ENCODE results near the gene TEX19.

The TEX19 gene

GRCh38 chr17:82318772-82319606 lies 40.1 kb upstream of the TEX19 start:
- no peak overlapping the region for H3K4me3 Mint-ChIP-seq
- H3K36me3 Mint-ChIP-seq: no peaks in the 10 kb centered on the region
- ATAC-seq (replicated peaks): no peak
- peaks cover 19 to 42% of the 10 kb centered on the region in 2 donors for H3K4me1 Mint-ChIP-seq
- no peak for DNase-seq
- H3K27ac Mint-ChIP-seq: no peak overlapping the region
- H3K9me3 Mint-ChIP-seq: no peaks in the 10 kb centered on the region
- H3K27me3 Mint-ChIP-seq: peaks cover 23 to 45% of the 10 kb centered on the region in 2 donors

- ATAC-seq (replicated peaks) (no peak), DNase-seq (no peak)
- no peak overlapping the region for H3K27ac Mint-ChIP-seq
- no peak overlapping the region for H3K4me3 Mint-ChIP-seq
- peaks cover 17 to 36% of the 10 kb centered on the region in 2 donors for H3K4me1 Mint-ChIP-seq
- H3K36me3 Mint-ChIP-seq: no peaks in the 10 kb centered on the region
- no peaks in the 10 kb centered on the region for H3K9me3 Mint-ChIP-seq
- peaks cover 19 to 39% of the 10 kb centered on the region in 2 donors for H3K27me3 Mint-ChIP-seq
Measured at GRCh38 chr17:82319619-82320062, 39.4 kb upstream of the TEX19 start.

- peaks cover 19 to 32% of the 10 kb centered on the region in 2 donors for H3K27me3 Mint-ChIP-seq
- no peak overlapping the region for H3K27ac Mint-ChIP-seq
- H3K36me3 Mint-ChIP-seq: no peaks in the 10 kb centered on the region
- peak overlapping the region in 1 of 2 donors; percentile 58 for H3K4me3 Mint-ChIP-seq
- H3K9me3 Mint-ChIP-seq: no peaks in the 10 kb centered on the region
- peaks cover 13 to 31% of the 10 kb centered on the region in 2 donors for H3K4me1 Mint-ChIP-seq
- DNase-seq (no peak), ATAC-seq (replicated peaks) (no peak)
Measured at GRCh38 chr17:82320140-82320840, 38.8 kb upstream of the TEX19 start.

GRCh38 chr17:82320956-82321927 lies 37.8 kb upstream of the TEX19 start:
- Mint-ChIP-seq H3K4me1 (peaks cover 6 to 21% of the 10 kb centered on the region in 2 donors), H3K4me3 (peak overlapping the region; percentile 78 to 80), H3K36me3 (no peaks in the 10 kb centered on the region), H3K9me3 (no peaks in the 10 kb centered on the region), H3K27me3 (peaks cover 13 to 25% of the 10 kb centered on the region in 2 donors), H3K27ac (peak overlapping the region; percentile 94)
- ATAC-seq (replicated peaks) (peak; percentile 84 to 86), DNase-seq (peak; percentile 50)

GRCh38 chr17:82321947-82322466 lies 37.0 kb upstream of the TEX19 start:
- Mint-ChIP-seq H3K27me3 (peaks cover 16 to 21% of the 10 kb centered on the region in 2 donors), H3K36me3 (no peaks in the 10 kb centered on the region), H3K4me1 (peaks cover 6 to 20% of the 10 kb centered on the region in 2 donors), H3K9me3 (no peaks in the 10 kb centered on the region), H3K4me3 (peak overlapping the region; percentile 56 to 80), H3K27ac (peak overlapping the region; percentile 94)
- DNase-seq (no peak), ATAC-seq (replicated peaks) (no peak)

- peak overlapping the region; percentile 80 for H3K27ac Mint-ChIP-seq
- H3K27me3 Mint-ChIP-seq: peaks cover 22 to 27% of the 10 kb centered on the region in 2 donors
- H3K4me3 Mint-ChIP-seq: no peak overlapping the region
- ATAC-seq (replicated peaks) (no peak), DNase-seq (no peak)
- H3K4me1 Mint-ChIP-seq: peaks cover 6 to 20% of the 10 kb centered on the region in 2 donors
- no peaks in the 10 kb centered on the region for H3K9me3 Mint-ChIP-seq
- H3K36me3 Mint-ChIP-seq: no peaks in the 10 kb centered on the region
Measured at GRCh38 chr17:82322526-82323453, 36.3 kb upstream of the TEX19 start.

GRCh38 chr17:82323514-82324234 lies 35.4 kb upstream of the TEX19 start:
- peak overlapping the region; percentile 9 for H3K27ac Mint-ChIP-seq
- H3K4me1 Mint-ChIP-seq: peaks cover 6 to 20% of the 10 kb centered on the region in 2 donors

GRCh38 chr17:82324566-82325285 lies 34.3 kb upstream of the TEX19 start:
- H3K27ac Mint-ChIP-seq: peak overlapping the region; percentile 71
- ATAC-seq (replicated peaks) (no peak), DNase-seq (no peak)
- H3K9me3 Mint-ChIP-seq: no peaks in the 10 kb centered on the region
- H3K27me3 Mint-ChIP-seq: peaks cover 27 to 43% of the 10 kb centered on the region in 2 donors
- H3K4me3 Mint-ChIP-seq: no peak overlapping the region
- H3K36me3 Mint-ChIP-seq: no peaks in the 10 kb centered on the region
- peaks cover 6 to 20% of the 10 kb centered on the region in 2 donors for H3K4me1 Mint-ChIP-seq

More at GRCh38 chr17:82323514-82324234, 35.4 kb upstream of the TEX19 start:
- H3K9me3 Mint-ChIP-seq: no peaks in the 10 kb centered on the region
- H3K36me3 Mint-ChIP-seq: no peaks in the 10 kb centered on the region
- no peak overlapping the region for H3K4me3 Mint-ChIP-seq
- no peak for DNase-seq
- H3K27me3 Mint-ChIP-seq: peaks cover 22 to 32% of the 10 kb centered on the region in 2 donors
- ATAC-seq (replicated peaks): no peak

GRCh38 chr17:82325286-82326180 lies 33.5 kb upstream of the TEX19 start:
- H3K27me3 Mint-ChIP-seq: peaks cover 30 to 49% of the 10 kb centered on the region in 2 donors
- H3K27ac Mint-ChIP-seq: no peak overlapping the region
- no peaks in the 10 kb centered on the region for H3K9me3 Mint-ChIP-seq
- H3K4me3 Mint-ChIP-seq: no peak overlapping the region
- DNase-seq: no peak
- H3K36me3 Mint-ChIP-seq: no peaks in the 10 kb centered on the region
- peaks cover 6 to 18% of the 10 kb centered on the region in 2 donors for H3K4me1 Mint-ChIP-seq
- ATAC-seq (replicated peaks): no peak

GRCh38 chr17:82327289-82327688 lies 31.8 kb upstream of the TEX19 start:
- H3K27ac Mint-ChIP-seq: no peak overlapping the region
- H3K36me3 Mint-ChIP-seq: no peaks in the 10 kb centered on the region
- no peaks in the 10 kb centered on the region for H3K9me3 Mint-ChIP-seq
- no peak for DNase-seq
- H3K4me1 Mint-ChIP-seq: peaks cover 2 to 26% of the 10 kb centered on the region in 2 donors
- no peak for ATAC-seq (replicated peaks)
- peaks cover 37 to 62% of the 10 kb centered on the region in 2 donors for H3K27me3 Mint-ChIP-seq
- H3K4me3 Mint-ChIP-seq: no peak overlapping the region

GRCh38 chr17:82327757-82328140 lies 31.3 kb upstream of the TEX19 start:
- no peak overlapping the region for H3K4me3 Mint-ChIP-seq
- no peak overlapping the region for H3K27ac Mint-ChIP-seq
- H3K27me3 Mint-ChIP-seq: peaks cover 39 to 62% of the 10 kb centered on the region in 2 donors
- DNase-seq (no peak), ATAC-seq (replicated peaks) (no peak)
- no peaks in the 10 kb centered on the region for H3K9me3 Mint-ChIP-seq
- peaks cover 6 to 27% of the 10 kb centered on the region in 2 donors for H3K4me1 Mint-ChIP-seq
- no peaks in the 10 kb centered on the region for H3K36me3 Mint-ChIP-seq
